B cell (primary cell): Measurements from ENCODE around the gene NKX1-2. TPM values are rescaled to one million over a fixed set of nuclear protein-coding genes. Genes with fewer than 3 reads are reported as not detected.

Experiments used
- ATAC-seq: fragments of 200-7000 bp; cut with Tn5 transposase; one replicate; pipeline ENCODE4 v1.10.0; 2021; ENCODE audit warnings: low read depth, mild to moderate bottlenecking, moderate number of reproducible peaks, moderate library complexity
- CTCF ChIA-PET: fragments of 350-600 bp; sonication (Branson Sonifier 250); formaldehyde crosslinking; loops from one replicate; lab custom pipeline; 2021; ENCODE audit warnings: antibody characterized with exemption, inconsistent platforms; lab: Charles Lee
- POLR2A ChIA-PET: fragments of 350-600 bp; sonication (Branson Sonifier 250); formaldehyde crosslinking; loops from one replicate; lab custom pipeline; 2021; ENCODE audit warnings: antibody characterized with exemption; lab: Charles Lee
- DNase-seq: peaks from one replicate; pipeline ENCODE4 v3.0.0; 2013
- H2AFZ ChIP-seq: 2 replicates; pipeline ENCODE4 v1.6.1; 2012; ENCODE audit warnings: mild to moderate bottlenecking, low read depth, low read length; ENCODE audit not compliant: insufficient read depth, poor library complexity, severe bottlenecking
- H3K27ac ChIP-seq, 2 donors: 1 replicate in 1 of 2; 2 replicates in 1 of 2; pipeline ENCODE4 v1.5.1; 2012 to 2013; ENCODE audit warnings: low read length in 2 of 2, mild to moderate bottlenecking in 2 of 2, moderate library complexity in 1 of 2
- H3K27me3 ChIP-seq, 4 experiments: fragments of 200-600 bp in 1 of 4; sonication (generic) in 1 of 4; replicated peaks in 1 of 4; 1 replicate in 2 of 4; 2 replicates in 2 of 4; pipeline versions ENCODE4 v1.6.1 to v1.7.0; 2013 to 2016; ENCODE audit warnings: low read length in 3 of 4, mild to moderate bottlenecking in 2 of 4, mixed read lengths in 1 of 4, moderate library complexity in 1 of 4; ENCODE audit not compliant: insufficient read depth in 4 of 4, control insufficient read depth in 3 of 4; ENCODE audit errors: control extremely low read depth in 1 of 4
- H3K36me3 ChIP-seq, 2 experiments: replicated peaks in 1 of 2; 1 replicate in 1 of 2; 2 replicates in 1 of 2; pipeline versions ENCODE4 v1.6.1 to v1.7.1; 2013; ENCODE audit warnings: low read length in 1 of 2; ENCODE audit not compliant: insufficient read depth in 2 of 2, control insufficient read depth in 1 of 2; ENCODE audit errors: control extremely low read depth in 1 of 2, extremely low read depth in 1 of 2
- H3K4me1 ChIP-seq, 2 donors: fragments of 200-600 bp in 1 of 2; sonication (generic) in 1 of 2; 1 replicate in 1 of 2; 2 replicates in 1 of 2; pipeline versions ENCODE4 v1.5.1 to v1.6.1; 2013 to 2017; ENCODE audit warnings: low read length in 2 of 2; ENCODE audit not compliant: control insufficient read depth in 2 of 2, insufficient read depth in 2 of 2
- H3K4me2 ChIP-seq: replicated peaks from 2 replicates; pipeline ENCODE3; 2012; ENCODE audit warnings: mild to moderate bottlenecking, low read depth, low read length; ENCODE audit not compliant: poor library complexity, severe bottlenecking
- H3K4me3 ChIP-seq, 5 experiments: fragments of 200-600 bp in 1 of 5; sonication (generic) in 1 of 5; 1 replicate in 3 of 5; 2 replicates in 2 of 5; pipeline versions ENCODE4 v1.5.1 to v1.7.0; 2011 to 2016; ENCODE audit warnings: low read length in 4 of 5, mild to moderate bottlenecking in 4 of 5, low read depth in 2 of 5, control low read depth in 1 of 5, moderate library complexity in 1 of 5; ENCODE audit not compliant: insufficient read depth in 1 of 5; ENCODE audit errors: control extremely low read depth in 1 of 5, extremely low read depth in 1 of 5
- H3K79me2 ChIP-seq: fragments of 200-600 bp; sonication (generic); one replicate; pipeline ENCODE4 v1.6.0; 2016; ENCODE audit warnings: low read length; ENCODE audit not compliant: control insufficient read depth, insufficient read depth
- H3K9ac ChIP-seq: fragments of 200-600 bp; sonication (generic); 2 replicates; pipeline ENCODE4 v1.6.1; 2017; ENCODE audit warnings: mild to moderate bottlenecking, low read length, moderate library complexity
- H3K9me3 ChIP-seq, 3 donors: one replicate each; pipeline versions ENCODE4 v1.6.1 to v1.7.1; 2013; ENCODE audit warnings: low read length in 2 of 3; ENCODE audit not compliant: control insufficient read depth in 2 of 3, insufficient read depth in 1 of 3; ENCODE audit errors: control extremely low read depth in 1 of 3
- H4K20me1 ChIP-seq: 2 replicates; pipeline ENCODE4 v1.6.0; 2012; ENCODE audit warnings: mild to moderate bottlenecking, low read length; ENCODE audit not compliant: insufficient read depth, control insufficient read depth, poor library complexity, severe bottlenecking
- H3K27ac Mint-ChIP-seq: one replicate; pipeline ENCODE4 v1.8.0; 2021; ENCODE audit warnings: mixed read lengths
- H3K27me3 Mint-ChIP-seq: one replicate; pipeline ENCODE4 v1.8.0; 2021; ENCODE audit warnings: mixed read lengths
- H3K4me1 Mint-ChIP-seq: one replicate; pipeline ENCODE4 v1.8.0; 2021; ENCODE audit warnings: mixed read lengths
- H3K4me3 Mint-ChIP-seq: one replicate; pipeline ENCODE4 v1.8.0; 2021; ENCODE audit warnings: mixed read lengths
- H3K9me3 Mint-ChIP-seq: one replicate; pipeline ENCODE4 v1.8.0; 2022; ENCODE audit warnings: mixed read lengths; ENCODE audit not compliant: insufficient read depth
- EZH2 ChIP-seq: IDR thresholded peaks from 2 replicates; pipeline ENCODE4 v1.6.1; 2012; ENCODE audit warnings: borderline replicate concordance, low read depth, mild to moderate bottlenecking, moderate library complexity, low read length; ENCODE audit not compliant: insufficient read depth, poor library complexity, severe bottlenecking
- WGBS: methylation state at CpG from one replicate; pipeline ENCODE4 v1.1.5; 2013; ENCODE audit warnings: missing lambda C conversion rate; ENCODE audit not compliant: insufficient coverage; 5-methylcytosine and 5-hydroxymethylcytosine counted together
- intact Hi-C: fragments of 100-400 bp; cut with micrococcal nuclease; formaldehyde crosslinking; loops from one replicate; pipeline ENCODE4 v1.10.0; 2022
- polyA plus RNA-seq: library from polyadenylated mRNA; depleted of rRNA; stranded (reverse); fragments of >200 nt; gene quantifications from 2 replicates; pipeline ENCODE4 v1.2.3, GENCODE V29; 2012
- total RNA-seq, 2 donors: library from RNA; stranded (reverse); fragments of 120-200 nt in 1 of 2; gene quantifications; 1 replicate in 1 of 2; 2 replicates in 1 of 2; pipeline versions ENCODE4 v1.2.3 to v1.2.4, GENCODE V29; 2013 to 2022
- TF ChIP-seq, protein P1 (sequence below): fragments of 200-600 bp; IDR thresholded peaks from one replicate; pipeline ENCODE4 v1.8.0; 2022; ENCODE audit warnings: antibody characterized with exemption, mild to moderate bottlenecking

Gene NKX1-2
- total and polyA plus RNA-seq, 2 donors (not counting 1 experiment from before 2014, with no cell fraction given), result not detected

DNA sequence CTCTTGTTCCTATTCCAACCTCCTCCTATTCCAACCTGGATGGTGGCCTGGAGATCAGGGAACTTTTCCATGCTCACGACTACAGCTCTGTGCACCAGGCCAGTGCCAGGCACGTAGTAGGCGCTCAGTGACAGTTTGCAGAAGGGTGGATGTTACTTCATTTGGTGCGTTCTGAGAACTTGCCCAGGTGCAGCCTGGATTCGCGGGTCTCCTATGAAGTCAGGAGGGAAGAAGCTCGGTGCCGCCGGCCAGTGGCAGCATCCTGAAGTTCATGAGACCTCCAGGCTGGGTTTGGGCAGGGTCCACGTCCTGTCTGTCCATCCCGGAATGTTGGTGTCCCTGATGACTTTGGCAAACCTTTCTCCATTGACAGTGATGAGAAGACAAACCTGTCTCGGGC, 33.0 kb upstream of the NKX1-2 start:
- H3K9me3 ChIP-seq, result peaks cover 0 to 10% (median 6%) of the 10 kb centered on the region in 3 donors
- no peak for ATAC-seq
- ChIA-PET CTCF (no interaction called here), POLR2A (no interaction called here)
- no peak overlapping the region for H2AFZ ChIP-seq
- H3K4me1 ChIP-seq, result no peaks in the 10 kb centered on the region
- no peak overlapping the region for H3K27ac ChIP-seq
- H4K20me1 ChIP-seq, result no peaks in the 10 kb centered on the region
- H3K27ac Mint-ChIP-seq, result no peak overlapping the region
- TF ChIP-seq EZH2, result no peak
- TF ChIP-seq, protein P1, sequence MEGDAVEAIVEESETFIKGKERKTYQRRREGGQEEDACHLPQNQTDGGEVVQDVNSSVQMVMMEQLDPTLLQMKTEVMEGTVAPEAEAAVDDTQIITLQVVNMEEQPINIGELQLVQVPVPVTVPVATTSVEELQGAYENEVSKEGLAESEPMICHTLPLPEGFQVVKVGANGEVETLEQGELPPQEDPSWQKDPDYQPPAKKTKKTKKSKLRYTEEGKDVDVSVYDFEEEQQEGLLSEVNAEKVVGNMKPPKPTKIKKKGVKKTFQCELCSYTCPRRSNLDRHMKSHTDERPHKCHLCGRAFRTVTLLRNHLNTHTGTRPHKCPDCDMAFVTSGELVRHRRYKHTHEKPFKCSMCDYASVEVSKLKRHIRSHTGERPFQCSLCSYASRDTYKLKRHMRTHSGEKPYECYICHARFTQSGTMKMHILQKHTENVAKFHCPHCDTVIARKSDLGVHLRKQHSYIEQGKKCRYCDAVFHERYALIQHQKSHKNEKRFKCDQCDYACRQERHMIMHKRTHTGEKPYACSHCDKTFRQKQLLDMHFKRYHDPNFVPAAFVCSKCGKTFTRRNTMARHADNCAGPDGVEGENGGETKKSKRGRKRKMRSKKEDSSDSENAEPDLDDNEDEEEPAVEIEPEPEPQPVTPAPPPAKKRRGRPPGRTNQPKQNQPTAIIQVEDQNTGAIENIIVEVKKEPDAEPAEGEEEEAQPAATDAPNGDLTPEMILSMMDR, result no peak
- H3K9ac ChIP-seq, result no peak overlapping the region
- H3K27me3 ChIP-seq, result no peaks in the 10 kb centered on the region
- H3K9me3 Mint-ChIP-seq, result no peaks in the 10 kb centered on the region
- no peak overlapping the region for H3K4me3 Mint-ChIP-seq
- peaks cover 0 to 3% of the 10 kb centered on the region in 2 experiments for H3K36me3 ChIP-seq
- H3K4me3 ChIP-seq, result no peak overlapping the region
- intact Hi-C loops, result no loop called here
- WGBS, result 92% methylated on average over 12 of the region's 12 CpGs
- H3K4me1 Mint-ChIP-seq, result no peaks in the 10 kb centered on the region
- no peak overlapping the region for H3K4me2 ChIP-seq
- H3K79me2 ChIP-seq, result no peaks in the 10 kb centered on the region
- DNase-seq, result no peak
- no peaks in the 10 kb centered on the region for H3K27me3 Mint-ChIP-seq

DNA sequence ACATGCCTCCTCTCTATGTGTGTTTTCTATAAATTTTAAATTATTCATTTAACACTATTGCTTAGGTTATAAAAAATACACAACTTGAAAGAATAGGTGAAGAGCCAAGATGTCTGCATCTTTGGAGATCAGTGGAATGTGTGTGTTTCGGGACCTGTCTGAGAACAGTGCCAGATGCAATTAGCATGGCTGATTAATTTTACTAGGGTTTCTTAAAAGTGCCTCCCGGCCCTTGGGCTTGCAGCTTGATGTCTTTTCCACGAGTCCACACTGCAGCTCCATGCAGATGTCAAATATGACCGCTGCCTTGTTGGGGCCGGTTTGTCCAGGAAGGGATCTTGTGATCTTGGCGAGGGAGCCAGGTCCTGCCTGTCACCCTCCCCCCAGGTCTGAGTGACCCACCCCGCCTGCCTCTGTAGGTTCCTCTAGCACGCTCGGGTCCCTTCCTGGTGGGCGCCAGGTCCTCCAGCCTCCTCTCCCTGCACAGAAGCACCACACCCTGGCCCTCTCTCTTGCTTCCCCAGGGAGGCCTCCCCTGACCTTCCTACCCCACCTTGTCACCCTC, 32.5 kb upstream of the NKX1-2 start:
- Mint-ChIP-seq H3K4me3 (no peak overlapping the region), H3K27me3 (no peaks in the 10 kb centered on the region), H3K4me1 (no peaks in the 10 kb centered on the region), H3K27ac (no peak overlapping the region), H3K9me3 (no peaks in the 10 kb centered on the region)
- H2AFZ ChIP-seq, result no peak overlapping the region
- ChIA-PET POLR2A (no interaction called here), CTCF (no interaction called here)
- peaks cover 0 to 7% (median 6%) of the 10 kb centered on the region in 3 donors for H3K9me3 ChIP-seq
- no peaks in the 10 kb centered on the region for H3K79me2 ChIP-seq
- H3K27ac ChIP-seq, result no peak overlapping the region
- no peaks in the 10 kb centered on the region for H3K4me1 ChIP-seq
- no peaks in the 10 kb centered on the region for H3K36me3 ChIP-seq
- no peak for DNase-seq
- TF ChIP-seq, protein P1, result no peak
- TF ChIP-seq EZH2, result no peak
- no peak overlapping the region for H3K9ac ChIP-seq
- WGBS, result 91% methylated on average over 9 of the region's 10 CpGs
- no peaks in the 10 kb centered on the region for H3K27me3 ChIP-seq
- intact Hi-C loops, result no loop called here
- no peak for ATAC-seq
- H3K4me2 ChIP-seq, result no peak overlapping the region
- no peak overlapping the region for H3K4me3 ChIP-seq
- H4K20me1 ChIP-seq, result no peaks in the 10 kb centered on the region
